Measurements from ENCODE around the gene EPN3.

The EPN3 gene

DNA sequence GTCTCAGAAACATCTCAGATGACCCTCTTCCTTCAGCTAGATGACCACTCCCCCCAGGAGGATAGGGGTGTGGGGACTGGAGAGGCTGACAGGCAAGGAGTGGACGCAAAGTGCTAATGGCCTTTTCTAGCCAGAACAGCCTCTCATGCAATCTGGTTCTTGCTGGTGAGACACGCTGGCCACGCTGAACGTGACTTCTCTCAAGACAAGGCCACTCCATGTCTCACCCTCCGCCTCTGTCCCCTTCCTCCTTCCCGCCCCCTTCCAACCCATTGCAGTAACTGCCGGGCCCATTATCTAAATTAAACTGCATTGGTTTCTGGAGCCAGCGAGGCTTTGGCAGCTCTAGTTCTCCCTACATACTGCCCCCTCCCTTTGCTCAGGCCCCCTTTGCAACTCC lies 37.5 kb downstream of the EPN3 start:
- TF ChIP-seq GATA2 (IDR thresholded peaks at IDR 0.05; ENCODE audit: low read depth, low read length): no peak

GRCh38 chr17:50570528-50570927 lies 38.0 kb downstream of the EPN3 start:
- no peak for TF ChIP-seq GATA2 (IDR thresholded peaks at IDR 0.05; ENCODE audit: low read depth, low read length)

- TF ChIP-seq GATA3 (IDR thresholded peaks at IDR 0.05; ENCODE audit: low read depth, low read length) (no peak), GATA2 (IDR thresholded peaks at IDR 0.05; ENCODE audit: low read depth, low read length) (no peak)
Observed at GRCh38 chr17:50571681-50572080, 39.1 kb downstream of the EPN3 start.

DNA sequence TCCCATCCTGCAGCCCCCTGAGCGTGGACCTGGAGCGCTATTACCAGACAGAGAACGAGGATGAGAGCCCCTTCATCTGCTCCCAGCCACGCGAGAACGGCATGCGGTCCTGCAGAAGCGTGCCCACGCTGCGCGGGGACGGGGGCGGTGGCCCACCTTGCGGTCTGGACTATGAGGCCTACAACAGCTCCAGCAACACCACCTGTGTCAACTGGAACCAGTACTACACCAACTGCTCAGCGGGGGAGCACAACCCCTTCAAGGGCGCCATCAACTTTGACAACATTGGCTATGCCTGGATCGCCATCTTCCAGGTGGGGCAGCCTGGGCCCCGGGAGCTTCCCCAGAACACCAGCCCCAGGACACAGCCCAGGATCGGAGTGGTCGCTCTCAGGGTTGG lies 40.0 kb downstream of the EPN3 start:
- TF ChIP-seq GATA3 (IDR thresholded peaks at IDR 0.05; ENCODE audit: low read depth, low read length) (no peak), GATA2 (IDR thresholded peaks at IDR 0.05; ENCODE audit: low read depth, low read length) (no peak)

GRCh38 chr17:50573866-50574611 lies 41.5 kb downstream of the EPN3 start:
- TF ChIP-seq GATA2 (IDR thresholded peaks at IDR 0.05; ENCODE audit: low read depth, low read length): no peak
- no peak for TF ChIP-seq GATA3 (IDR thresholded peaks at IDR 0.05; ENCODE audit: low read depth, low read length)

DNA sequence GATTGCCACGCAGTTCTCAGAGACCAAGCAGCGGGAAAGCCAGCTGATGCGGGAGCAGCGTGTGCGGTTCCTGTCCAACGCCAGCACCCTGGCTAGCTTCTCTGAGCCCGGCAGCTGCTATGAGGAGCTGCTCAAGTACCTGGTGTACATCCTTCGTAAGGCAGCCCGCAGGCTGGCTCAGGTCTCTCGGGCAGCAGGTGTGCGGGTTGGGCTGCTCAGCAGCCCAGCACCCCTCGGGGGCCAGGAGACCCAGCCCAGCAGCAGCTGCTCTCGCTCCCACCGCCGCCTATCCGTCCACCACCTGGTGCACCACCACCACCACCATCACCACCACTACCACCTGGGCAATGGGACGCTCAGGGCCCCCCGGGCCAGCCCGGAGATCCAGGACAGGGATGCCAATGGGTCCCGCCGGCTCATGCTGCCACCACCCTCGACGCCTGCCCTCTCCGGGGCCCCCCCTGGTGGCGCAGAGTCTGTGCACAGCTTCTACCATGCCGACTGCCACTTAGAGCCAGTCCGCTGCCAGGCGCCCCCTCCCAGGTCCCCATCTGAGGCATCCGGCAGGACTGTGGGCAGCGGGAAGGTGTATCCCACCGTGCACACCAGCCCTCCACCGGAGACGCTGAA lies 43.2 kb downstream of the EPN3 start:
- TF ChIP-seq GATA3 (IDR thresholded peaks at IDR 0.05; ENCODE audit: low read depth, low read length) (no peak), GATA2 (IDR thresholded peaks at IDR 0.05; ENCODE audit: low read depth, low read length) (no peak)

DNA sequence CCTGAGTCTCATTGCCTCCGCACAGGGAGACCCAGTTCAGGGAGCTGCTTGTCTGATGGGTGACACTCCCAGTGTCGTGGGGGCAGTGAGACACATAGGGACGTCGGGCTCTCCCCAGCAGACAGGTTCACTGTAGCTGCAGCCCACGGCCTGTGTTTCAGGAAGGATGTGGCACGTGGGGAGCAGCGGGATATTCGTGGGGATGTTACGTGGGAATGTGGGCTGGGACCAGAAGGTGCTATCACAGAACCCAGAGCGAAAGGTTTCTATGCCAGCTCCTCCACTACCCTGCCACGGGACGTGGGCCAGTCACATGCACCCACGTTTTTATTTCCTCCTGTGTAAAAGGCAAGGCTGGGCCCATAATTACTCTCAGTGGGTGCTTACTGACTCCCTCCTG lies 44.3 kb downstream of the EPN3 start:
- TF ChIP-seq GATA3 (IDR thresholded peaks at IDR 0.05; ENCODE audit: low read depth, low read length) (no peak), GATA2 (IDR thresholded peaks at IDR 0.05; ENCODE audit: low read depth, low read length) (no peak)

GRCh38 chr17:50577451-50577954 lies 45.0 kb downstream of the EPN3 start:
- TF ChIP-seq GATA3 (IDR thresholded peaks at IDR 0.05; ENCODE audit: low read depth, low read length): no peak
- TF ChIP-seq GATA2 (IDR thresholded peaks at IDR 0.05; ENCODE audit: low read depth, low read length): no peak

DNA sequence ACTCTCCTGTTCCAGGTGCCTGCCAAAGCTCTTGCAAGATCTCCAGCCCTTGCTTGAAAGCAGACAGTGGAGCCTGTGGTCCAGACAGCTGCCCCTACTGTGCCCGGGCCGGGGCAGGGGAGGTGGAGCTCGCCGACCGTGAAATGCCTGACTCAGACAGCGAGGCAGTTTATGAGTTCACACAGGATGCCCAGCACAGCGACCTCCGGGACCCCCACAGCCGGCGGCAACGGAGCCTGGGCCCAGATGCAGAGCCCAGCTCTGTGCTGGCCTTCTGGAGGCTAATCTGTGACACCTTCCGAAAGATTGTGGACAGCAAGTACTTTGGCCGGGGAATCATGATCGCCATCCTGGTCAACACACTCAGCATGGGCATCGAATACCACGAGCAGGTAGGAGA lies 45.6 kb downstream of the EPN3 start:
- TF ChIP-seq GATA3 (IDR thresholded peaks at IDR 0.05; ENCODE audit: low read depth, low read length) (no peak), GATA2 (IDR thresholded peaks at IDR 0.05; ENCODE audit: low read depth, low read length) (no peak)

GRCh38 chr17:50579399-50579798 lies 46.9 kb downstream of the EPN3 start:
- TF ChIP-seq GATA3 (IDR thresholded peaks at IDR 0.05; ENCODE audit: low read depth, low read length) (no peak), GATA2 (IDR thresholded peaks at IDR 0.05; ENCODE audit: low read depth, low read length) (no peak)

DNA sequence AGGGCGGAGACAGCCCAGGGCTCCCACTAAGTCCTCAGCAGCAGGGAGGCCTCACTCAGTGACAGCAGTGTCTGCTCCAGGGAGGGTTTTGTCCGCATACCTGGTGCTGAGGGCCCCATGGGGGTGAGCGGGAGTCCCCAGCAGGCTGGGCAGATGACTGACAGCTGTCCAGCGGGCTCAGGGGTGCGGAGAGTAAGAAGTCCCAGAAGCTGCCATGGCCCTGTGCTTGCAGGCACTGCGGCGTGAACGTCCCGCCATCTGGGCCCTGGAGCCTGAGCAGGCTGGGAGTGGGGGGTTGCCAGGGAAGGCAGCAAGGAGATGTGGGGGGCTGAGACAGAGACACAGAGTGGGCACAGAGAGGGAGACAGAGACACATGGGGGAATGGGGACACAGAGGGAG lies 48.1 kb downstream of the EPN3 start:
- TF ChIP-seq GATA3 (IDR thresholded peaks at IDR 0.05; ENCODE audit: low read depth, low read length): no peak
- no peak for TF ChIP-seq GATA2 (IDR thresholded peaks at IDR 0.05; ENCODE audit: low read depth, low read length)

DNA sequence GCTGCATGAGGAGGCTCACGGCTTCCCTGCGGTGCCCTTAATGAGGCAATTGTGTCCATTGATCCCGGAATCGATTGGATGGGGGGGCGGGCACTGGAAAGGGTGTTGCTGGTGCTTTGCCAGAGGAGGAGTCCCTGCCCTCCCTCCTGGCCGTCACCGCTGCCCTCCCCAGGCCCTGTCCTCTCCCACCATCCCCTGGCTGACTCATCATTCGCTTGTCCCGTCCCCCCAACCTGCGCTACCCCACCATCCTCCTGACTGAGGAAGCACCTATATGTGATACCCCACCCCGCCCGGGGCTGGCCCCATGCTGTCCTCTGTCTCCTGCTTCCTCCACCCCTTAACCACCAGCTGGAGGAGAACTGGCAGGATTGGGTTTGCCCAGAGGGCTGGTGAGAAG lies 48.8 kb downstream of the EPN3 start:
- TF ChIP-seq GATA2 (IDR thresholded peaks at IDR 0.05; ENCODE audit: low read depth, low read length): no peak
- no peak for TF ChIP-seq GATA3 (IDR thresholded peaks at IDR 0.05; ENCODE audit: low read depth, low read length)

DNA sequence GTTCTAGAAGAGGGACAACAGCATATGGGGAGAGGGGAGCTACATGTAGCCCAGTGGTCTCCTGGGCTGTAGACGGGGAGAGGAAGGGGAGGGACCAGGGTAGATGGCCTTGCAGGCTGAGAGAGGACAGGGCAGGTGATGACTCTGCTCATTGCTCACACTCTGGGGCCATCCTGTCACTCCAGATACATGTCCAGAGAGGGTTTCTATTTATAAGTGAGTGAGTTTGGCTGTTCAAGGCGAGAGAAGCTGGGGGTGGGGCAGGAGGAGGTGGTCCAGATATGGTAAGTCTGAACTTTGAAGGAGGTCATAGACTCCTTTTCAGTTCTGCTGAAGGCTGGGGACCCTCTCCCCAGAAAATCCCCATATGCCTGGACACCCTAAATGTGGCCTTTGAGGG lies 50.2 kb downstream of the EPN3 start:
- TF ChIP-seq GATA2 (IDR thresholded peaks at IDR 0.05; ENCODE audit: low read depth, low read length): no peak
- TF ChIP-seq GATA3 (IDR thresholded peaks at IDR 0.05; ENCODE audit: low read depth, low read length): no peak

- TF ChIP-seq GATA3 (IDR thresholded peaks at IDR 0.05; ENCODE audit: low read depth, low read length): no peak
- no peak for TF ChIP-seq GATA2 (IDR thresholded peaks at IDR 0.05; ENCODE audit: low read depth, low read length)
Observed at GRCh38 chr17:50583641-50584040, 51.1 kb downstream of the EPN3 start.

DNA sequence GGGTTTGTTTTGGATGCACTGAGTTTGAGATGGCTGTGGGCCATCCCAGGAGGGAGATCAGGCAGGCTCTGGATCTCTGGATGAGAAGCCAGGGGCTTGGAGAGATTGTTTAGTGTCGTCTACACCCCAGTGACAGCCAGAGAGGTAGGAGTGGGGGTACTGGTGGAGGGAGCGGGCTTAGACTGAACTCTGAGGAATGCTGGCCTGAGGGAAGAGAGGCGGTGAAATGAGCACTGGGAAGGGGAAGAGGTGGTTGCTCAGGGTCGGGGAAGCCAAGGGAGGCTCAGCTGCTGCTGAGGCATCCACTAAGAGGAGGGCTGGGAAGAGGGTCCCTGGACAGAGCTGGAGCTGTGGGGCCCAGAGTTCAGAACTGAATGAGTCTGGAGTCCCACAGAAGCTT lies 51.6 kb downstream of the EPN3 start:
- no peak for TF ChIP-seq GATA2 (IDR thresholded peaks at IDR 0.05; ENCODE audit: low read depth, low read length)
- no peak for TF ChIP-seq GATA3 (IDR thresholded peaks at IDR 0.05; ENCODE audit: low read depth, low read length)

Data from SH-SY5Y (cell line).